IPS-18a (cell line): ENCODE results near the gene CHMP4A.
A peak's percentile ranks its signal among the peaks of the same experiment; 100 is the strongest.

Experiments used
- H3K27ac ChIP-seq: one replicate; pipeline ENCODE4 v1.5.1; 2013; ENCODE audit warnings: low read length
- H3K27me3 ChIP-seq: one replicate; pipeline ENCODE4 v1.6.1; 2013; ENCODE audit warnings: mild to moderate bottlenecking, low read length; ENCODE audit not compliant: control insufficient read depth, insufficient read depth
- H3K36me3 ChIP-seq: one replicate; pipeline ENCODE4 v1.6.1; 2013; ENCODE audit warnings: low read depth, low read length; ENCODE audit not compliant: control insufficient read depth
- H3K4me1 ChIP-seq: one replicate; pipeline ENCODE4 v1.6.1; 2013; ENCODE audit warnings: low read depth, low read length; ENCODE audit not compliant: control insufficient read depth
- H3K4me3 ChIP-seq: one replicate; pipeline ENCODE4 v1.5.1; 2013; ENCODE audit warnings: low read length
- H3K9ac ChIP-seq: one replicate; pipeline ENCODE4 v1.6.1; 2013; ENCODE audit warnings: mild to moderate bottlenecking, low read length, moderate library complexity
- H3K9me3 ChIP-seq: one replicate; pipeline ENCODE4 v1.6.1; 2013; ENCODE audit warnings: low read depth, low read length; ENCODE audit not compliant: control insufficient read depth

Gene CHMP4A

GRCh38 chr14:24164518-24164991 is 48.7 kb downstream of the CHMP4A start:
- Histone ChIP-seq H3K4me3 (no peak overlapping the region), H3K27me3 (no peaks in the 10 kb centered on the region), H3K4me1 (peaks cover 6% of the 10 kb centered on the region), H3K36me3 (peaks cover 20% of the 10 kb centered on the region), H3K9ac (no peak overlapping the region), H3K9me3 (no peaks in the 10 kb centered on the region), H3K27ac (no peak overlapping the region)

DNA sequence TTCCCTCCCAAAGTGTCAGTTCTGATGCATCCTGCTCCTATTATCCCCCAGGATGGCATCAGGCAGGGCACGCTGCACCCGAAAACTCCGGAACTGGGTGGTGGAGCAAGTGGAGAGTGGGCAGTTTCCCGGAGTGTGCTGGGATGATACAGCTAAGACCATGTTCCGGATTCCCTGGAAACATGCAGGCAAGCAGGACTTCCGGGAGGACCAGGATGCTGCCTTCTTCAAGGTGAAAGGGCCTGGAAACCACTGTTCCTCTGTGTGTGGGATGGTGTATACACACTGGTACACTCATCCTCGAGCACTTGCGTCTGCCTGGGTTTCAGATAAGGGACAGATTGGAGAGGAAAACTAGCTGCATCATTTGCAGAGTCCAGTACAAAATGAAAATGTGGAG is 51.2 kb downstream of the CHMP4A start:
- Histone ChIP-seq H3K9ac (no peak overlapping the region), H3K27me3 (no peaks in the 10 kb centered on the region), H3K9me3 (no peaks in the 10 kb centered on the region), H3K4me3 (no peak overlapping the region), H3K27ac (no peak overlapping the region), H3K36me3 (peaks cover 32% of the 10 kb centered on the region), H3K4me1 (peaks cover 6% of the 10 kb centered on the region)

GRCh38 chr14:24160850-24161804 is 52.2 kb downstream of the CHMP4A start, which contains the start of gene IRF9:
IRF9 (plus strand) TSS chr14:24161265; CDS start chr14:24162145, 880 bp downstream.
- H3K4me1 ChIP-seq: peaks cover 6% of the 10 kb centered on the region
- no peak within 1 kb of the TSS for H3K27ac ChIP-seq
- peak within 1 kb of the TSS; percentile 35 for H3K4me3 ChIP-seq
- H3K9ac ChIP-seq: no peak within 1 kb of the TSS
- H3K36me3 ChIP-seq: peaks cover 37% of the 10 kb centered on the region
- no peaks in the 10 kb centered on the region for H3K27me3 ChIP-seq
- no peaks in the 10 kb centered on the region for H3K9me3 ChIP-seq

DNA sequence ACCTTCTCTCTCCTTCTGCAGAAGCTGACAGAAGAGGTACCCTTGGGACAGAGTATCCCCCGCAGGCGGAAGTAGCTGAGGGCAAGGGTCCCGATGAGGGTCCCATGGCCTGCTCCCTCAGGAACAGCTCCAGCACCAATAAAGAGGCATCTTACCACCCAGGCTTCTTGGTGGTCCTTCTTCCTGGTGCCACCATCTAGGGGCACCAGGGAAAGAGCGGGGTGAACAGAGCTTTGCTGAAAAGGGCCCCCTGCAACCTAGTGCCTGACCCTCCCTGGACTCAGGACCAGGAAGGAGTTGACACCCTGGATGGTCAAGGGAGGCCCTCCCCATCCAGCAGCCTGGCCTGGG is 52.8 kb downstream of the CHMP4A start:
- peaks cover 6% of the 10 kb centered on the region for H3K4me1 ChIP-seq
- peaks cover 44% of the 10 kb centered on the region for H3K36me3 ChIP-seq
- no peaks in the 10 kb centered on the region for H3K27me3 ChIP-seq

GRCh38 chr14:24159777-24160498 is 53.4 kb downstream of the CHMP4A start:
- H3K4me1 ChIP-seq: peaks cover 6% of the 10 kb centered on the region
- H3K27ac ChIP-seq: no peak overlapping the region
- no peak overlapping the region for H3K9ac ChIP-seq
- H3K4me3 ChIP-seq: no peak overlapping the region
- H3K9me3 ChIP-seq: no peaks in the 10 kb centered on the region
- H3K27me3 ChIP-seq: no peaks in the 10 kb centered on the region
- peaks cover 45% of the 10 kb centered on the region for H3K36me3 ChIP-seq

More for the DNA sequence above, 52.8 kb downstream of the CHMP4A start:
- H3K9ac ChIP-seq: no peak overlapping the region
- no peak overlapping the region for H3K4me3 ChIP-seq
- H3K27ac ChIP-seq: no peak overlapping the region
- H3K9me3 ChIP-seq: no peaks in the 10 kb centered on the region
